H1 (cell line): ENCODE measurements around the gene PAK6. TPM values are rescaled to one million over a fixed set of nuclear protein-coding genes. Genes with fewer than 3 reads are reported as not detected.

Experiments
- CTCF ChIA-PET: fragments of 300-600 bp; sonication (Branson Sonifier 250); formaldehyde crosslinking; loops from one replicate; lab custom pipeline; 2021; ENCODE audit not compliant: partially characterized antibody; lab: Charles Lee
- POLR2A ChIA-PET: fragments of 300-600 bp; sonication (Branson Sonifier 250); formaldehyde crosslinking; loops from one replicate; lab custom pipeline; 2021; ENCODE audit warnings: inconsistent platforms; ENCODE audit not compliant: partially characterized antibody; lab: Charles Lee
- DNase-seq, 2 experiments: peaks; one replicate each; pipeline versions ENCODE4 v3.0.0 to v3.0.0-alpha.2; 2010 to 2022; ENCODE audit warnings: low spot score in 2 of 2, low read depth in 1 of 2, mixed read lengths in 1 of 2
- FAIRE-seq: peaks from 2 replicates; lab custom pipeline; 2011; peaks lifted over from hg19 to GRCh38; lab: Jason Lieb, UNC
- H2AFZ ChIP-seq: 2 replicates; pipeline ENCODE4 v1.8.1; 2012; ENCODE audit warnings: low read length, inconsistent platforms
- H2AK5ac ChIP-seq: 2 replicates; pipeline ENCODE4 v1.6.1; 2013; ENCODE audit warnings: low read depth, low read length
- H2BK120ac ChIP-seq: replicated peaks from 2 replicates; pipeline ENCODE3; 2013; ENCODE audit warnings: low read depth, low read length, inconsistent platforms
- H2BK12ac ChIP-seq: 2 replicates; pipeline ENCODE4 v1.6.1; 2013; ENCODE audit warnings: low read depth, low read length
- H2BK15ac ChIP-seq: 2 replicates; pipeline ENCODE4 v1.6.1; 2013; ENCODE audit warnings: low read length
- H2BK20ac ChIP-seq: 2 replicates; pipeline ENCODE4 v1.6.1; 2013; ENCODE audit warnings: low read length
- H2BK5ac ChIP-seq: 2 replicates; pipeline ENCODE4 v1.6.1; 2013; ENCODE audit warnings: low read depth, low read length
- H3K14ac ChIP-seq: 2 replicates; pipeline ENCODE4 v1.6.1; 2013; ENCODE audit warnings: inconsistent platforms; ENCODE audit not compliant: insufficient read length
- H3K18ac ChIP-seq: 2 replicates; pipeline ENCODE4 v1.6.1; 2013; ENCODE audit warnings: low read length; ENCODE audit errors: extremely low read depth
- H3K23ac ChIP-seq: 2 replicates; pipeline ENCODE4 v1.6.1; 2013; ENCODE audit warnings: inconsistent platforms; ENCODE audit not compliant: insufficient read length
- H3K23me2 ChIP-seq: 2 replicates; pipeline ENCODE4 v1.6.1; 2013; ENCODE audit warnings: low read depth, low read length
- H3K27ac ChIP-seq: 2 replicates; pipeline ENCODE4 v1.6.1; 2011; ENCODE audit warnings: low read depth, low read length, inconsistent platforms
- H3K27me3 ChIP-seq, 4 experiments: replicated peaks in 1 of 4; 1 replicate in 1 of 4; 2 replicates in 3 of 4; pipeline versions ENCODE4 v1.6.1 to v1.8.1; 2011 to 2013; ENCODE audit warnings: low read length in 3 of 4, mild to moderate bottlenecking in 3 of 4, inconsistent platforms in 2 of 4, mixed read lengths in 2 of 4, moderate library complexity in 1 of 4; ENCODE audit not compliant: control insufficient read depth in 3 of 4, insufficient read depth in 3 of 4; ENCODE audit errors: extremely low read depth in 1 of 4
- H3K36me3 ChIP-seq, 4 experiments: 2 replicates each; pipeline versions ENCODE4 v1.6.1 to v1.8.1; 2011 to 2013; ENCODE audit warnings: mild to moderate bottlenecking in 4 of 4, low read length in 3 of 4, moderate library complexity in 2 of 4, control low read depth in 1 of 4, inconsistent platforms in 1 of 4; ENCODE audit not compliant: insufficient read depth in 4 of 4, control insufficient read depth in 2 of 4
- H3K4ac ChIP-seq: replicated peaks from 2 replicates; pipeline ENCODE3; 2013; ENCODE audit warnings: low read length, low read depth, mixed read lengths, inconsistent platforms; ENCODE audit not compliant: insufficient read length
- H3K4me1 ChIP-seq, 4 experiments: replicated peaks in 1 of 4; 1 replicate in 1 of 4; 2 replicates in 3 of 4; pipeline versions ENCODE4 v1.6.1 to v1.8.1; 2011 to 2013; ENCODE audit warnings: low read length in 3 of 4, inconsistent platforms in 2 of 4, mixed read lengths in 1 of 4; ENCODE audit not compliant: insufficient read depth in 4 of 4, control insufficient read depth in 3 of 4
- H3K4me2 ChIP-seq, 2 experiments: 2 replicates each; pipeline versions ENCODE4 v1.6.1 to v1.8.1; 2011 to 2013; ENCODE audit warnings: low read depth in 2 of 2, low read length in 2 of 2, control low read depth in 1 of 2, inconsistent platforms in 1 of 2, mild to moderate bottlenecking in 1 of 2; ENCODE audit not compliant: insufficient read depth in 1 of 2
- H3K4me3 ChIP-seq, 4 experiments: fragments of 200-600, 300-600 bp in 1 of 4; sonication (generic), shearing (Covaris generic), sonication (Bioruptor Twin) in 1 of 4; 2 replicates each; pipeline versions ENCODE4 v1.5.1 to v1.8.1; 2011 to 2016; ENCODE audit warnings: low read length in 4 of 4, low read depth in 3 of 4, control low read depth in 2 of 4, inconsistent platforms in 2 of 4, mild to moderate bottlenecking in 2 of 4, mixed read lengths in 1 of 4, moderate library complexity in 1 of 4; ENCODE audit not compliant: insufficient read depth in 2 of 4; ENCODE audit errors: extremely low read depth in 1 of 4
- H3K56ac ChIP-seq: replicated peaks from 2 replicates; pipeline ENCODE3; 2013; ENCODE audit warnings: low read depth, mild to moderate bottlenecking, mixed read lengths, low read length, inconsistent platforms; ENCODE audit not compliant: insufficient read length
- H3K79me1 ChIP-seq: 2 replicates; pipeline ENCODE4 v1.6.1; 2013; ENCODE audit warnings: low read depth, low read length, control low read depth
- H3K79me2 ChIP-seq, 2 experiments: 2 replicates each; pipeline versions ENCODE4 v1.6.1 to v1.8.1; 2012 to 2013; ENCODE audit warnings: low read length in 2 of 2, mild to moderate bottlenecking in 2 of 2, inconsistent platforms in 1 of 2; ENCODE audit not compliant: insufficient read depth in 2 of 2, control insufficient read depth in 1 of 2
- H3K9ac ChIP-seq, 4 experiments: replicated peaks in 1 of 4; 1 replicate in 1 of 4; 2 replicates in 3 of 4; pipeline versions ENCODE4 v1.6.1 to v1.8.1; 2011 to 2013; ENCODE audit warnings: low read depth in 3 of 4, low read length in 3 of 4, control low read depth in 2 of 4, mild to moderate bottlenecking in 2 of 4, moderate library complexity in 2 of 4, inconsistent platforms in 1 of 4; ENCODE audit errors: extremely low read depth in 1 of 4
- H3K9me3 ChIP-seq, 2 experiments: 2 replicates each; pipeline versions ENCODE4 v1.6.1 to v1.8.1; 2012 to 2013; ENCODE audit warnings: mild to moderate bottlenecking in 2 of 2, moderate library complexity in 2 of 2, control low read depth in 1 of 2, inconsistent platforms in 1 of 2, low read depth in 1 of 2, low read length in 1 of 2, mixed read lengths in 1 of 2; ENCODE audit not compliant: insufficient read depth in 2 of 2
- H4K20me1 ChIP-seq, 2 experiments: replicated peaks in 1 of 2; 2 replicates each; pipeline versions ENCODE3 to v1.8.1; 2011 to 2013; ENCODE audit warnings: inconsistent platforms in 2 of 2, low read length in 2 of 2, mild to moderate bottlenecking in 1 of 2; ENCODE audit not compliant: insufficient read depth in 2 of 2, control insufficient read depth in 1 of 2
- H4K5ac ChIP-seq: 2 replicates; pipeline ENCODE4 v1.6.1; 2013; ENCODE audit warnings: low read length, low read depth, mixed read lengths, inconsistent platforms; ENCODE audit not compliant: insufficient read length
- H4K8ac ChIP-seq: 2 replicates; pipeline ENCODE4 v1.8.0; 2013; ENCODE audit warnings: mild to moderate bottlenecking, moderate library complexity, low read length, inconsistent platforms; ENCODE audit not compliant: insufficient read depth; ENCODE audit errors: extremely low read depth
- H4K91ac ChIP-seq: replicated peaks from 2 replicates; pipeline ENCODE3; 2013; ENCODE audit warnings: low read length, mixed read lengths, inconsistent platforms; ENCODE audit not compliant: insufficient read length
- CEBPB ChIP-seq: IDR thresholded peaks from 2 replicates; pipeline ENCODE4 v1.6.1; 2012; ENCODE audit warnings: low read depth, low read length
- E2F6 ChIP-seq: IDR thresholded peaks from 2 replicates; pipeline ENCODE4 v1.6.1; 2012; ENCODE audit warnings: inconsistent platforms
- EP300 ChIP-seq, 2 experiments: IDR thresholded peaks; 1 replicate in 1 of 2; 2 replicates in 1 of 2; pipeline ENCODE4 v1.6.1; 2011 to 2012; ENCODE audit warnings: low read depth in 2 of 2, low read length in 2 of 2, mild to moderate bottlenecking in 2 of 2, borderline replicate concordance in 1 of 2, inconsistent platforms in 1 of 2, moderate library complexity in 1 of 2
- POLR2AphosphoS5 ChIP-seq: IDR thresholded peaks from 2 replicates; pipeline ENCODE4 v1.6.1; 2011; ENCODE audit warnings: low read depth, low read length
- RFX5 ChIP-seq: IDR thresholded peaks from 2 replicates; pipeline ENCODE4 v1.6.1; 2011; ENCODE audit warnings: low read depth, low read length, improper control_type of control experiment, borderline replicate concordance
- SIRT6 ChIP-seq: IDR thresholded peaks from one replicate; pipeline ENCODE4 v1.7.1; 2012; ENCODE audit warnings: low read length, inconsistent platforms
- SUZ12 ChIP-seq: fragments of 200-600 bp; sonication (generic); IDR thresholded peaks from 2 replicates; pipeline ENCODE4 v1.6.1; 2012; ENCODE audit warnings: mild to moderate bottlenecking, inconsistent platforms, low read length, moderate library complexity, mixed read lengths
- TCF12 ChIP-seq: IDR thresholded peaks from 2 replicates; pipeline ENCODE4 v1.6.1; 2011; ENCODE audit warnings: low read depth, mild to moderate bottlenecking, low read length
- WGBS, 2 experiments: shearing (Covaris generic) in 1 of 2; methylation state at CpG; one replicate each; pipeline versions ENCODE4 v1.1.6 to v1.1.7; 2013 to 2015; ENCODE audit warnings: low lambda C conversion rate in 2 of 2, mixed read lengths in 2 of 2, inconsistent platforms in 1 of 2, low coverage in 1 of 2, missing lambda C conversion rate in 1 of 2; ENCODE audit not compliant: insufficient replicate concordance in 2 of 2, insufficient coverage in 1 of 2, insufficient read length in 1 of 2; ENCODE audit errors: extremely low coverage in 1 of 2, missing lambda C conversion rate in 1 of 2; 5-methylcytosine and 5-hydroxymethylcytosine counted together
- polyA plus RNA-seq, 7 experiments: library from polyadenylated mRNA; depleted of rRNA in 3 of 7; stranded (reverse) in 5 of 7; unstranded in 2 of 7; fragments of >200 nt in 5 of 7; fragments of 200-250 nt in 2 of 7; gene quantifications; 1 replicate in 5 of 7; 2 replicates in 1 of 7; 4 replicates in 1 of 7; pipeline versions ENCODE4 v1.2.1 to v1.2.3, GENCODE V29; 2011 to 2013; ENCODE audit warnings: missing spikeins in 2 of 7, mixed read lengths in 2 of 7
- total RNA-seq: library from RNA; stranded (reverse); fragmentation: NEBNext Ultra II Directional; extraction: Animal tissue kit (Norgen Biotek cat#: 25700); gene quantifications from 2 replicates; pipeline ENCODE4 v1.2.1, GENCODE V29; 2021

Gene PAK6
- total and polyA plus RNA-seq, 2 of the 8 experiments (the other 6 are each of a cell fraction or from before 2014, with no cell fraction given), result 6.9 to 9.4 TPM

GRCh38 chr15:40286794-40287193 lies 47.9 kb downstream of the PAK6 start:
- peak overlapping the region; percentile 19; the same call in 1 of the 2 replicates for H2BK12ac ChIP-seq
- H3K4me2 ChIP-seq, result no peak overlapping the region
- H3K4me3 ChIP-seq, result no peak overlapping the region
- no peak overlapping the region for H2AFZ ChIP-seq
- H2BK20ac ChIP-seq, result no peak overlapping the region
- WGBS, 2 experiments, result 87% methylated on average over 6 of the region's 7 CpGs; no CpG with 5 or more reads in 1 of the 2 experiments
- H3K9ac ChIP-seq, result peak overlapping the region in 1 of 4 experiments; percentile 14; a peak in 1 of 7 replicates
- H3K9me3 ChIP-seq, result no peaks in the 10 kb centered on the region
- H2BK15ac ChIP-seq, result no peak overlapping the region
- H3K36me3 ChIP-seq, result peaks cover 0 to 11% (median 0%) of the 10 kb centered on the region in 4 experiments; a peak in 1 of 8 replicates
- H3K79me1 ChIP-seq, result no peaks in the 10 kb centered on the region; the same call in 1 of the 2 replicates
- no peak overlapping the region for H4K91ac ChIP-seq
- H3K18ac ChIP-seq, result no peak overlapping the region; the same call in 1 of the 2 replicates
- CTCF ChIA-PET, result interaction anchor here (0.8 to 16.2 kb wide), 7 partner anchors 8 to 500 kb away, joined by 3 to 518 read pairs (median 59); partner anchors contain the start of genes CCDC9B, INAFM2 and PLCB2
- POLR2A ChIA-PET, result interaction anchor here (1.0 to 2.3 kb wide), 8 partner anchors 11 to 55 kb away, joined by 3 to 11 read pairs (median 6); partner anchors contain the start of gene PLCB2
- no peak overlapping the region for H3K56ac ChIP-seq
- H3K4ac ChIP-seq, result no peak overlapping the region
- DNase-seq, result no peak
- no peak for FAIRE-seq
- peaks cover 36 to 67% (median 52%) of the 10 kb centered on the region in 4 experiments for H3K27me3 ChIP-seq
- H3K23ac ChIP-seq, result no peak overlapping the region
- no peak overlapping the region for H2BK5ac ChIP-seq
- peaks cover 10 to 39% (median 27%) of the 10 kb centered on the region in 4 experiments for H3K4me1 ChIP-seq
- H3K14ac ChIP-seq, result no peak overlapping the region
- no peaks in the 10 kb centered on the region for H4K20me1 ChIP-seq
- H3K27ac ChIP-seq, result no peak overlapping the region
- H2BK120ac ChIP-seq, result no peak overlapping the region
- H3K79me2 ChIP-seq, result no peaks in the 10 kb centered on the region
- peak overlapping the region; percentile 6; the same call in 1 of the 2 replicates for H2AK5ac ChIP-seq
- H4K5ac ChIP-seq, result no peak overlapping the region
- no peak overlapping the region; the same call in 1 of the 2 replicates for H4K8ac ChIP-seq
- H3K23me2 ChIP-seq, result peaks cover 19% of the 10 kb centered on the region; the same call in 1 of the 2 replicates
- no peak for TF ChIP-seq POLR2AphosphoS5
- TF ChIP-seq EP300 (IDR thresholded peaks at IDR 0.05; ENCODE audit: borderline replicate concordance in 1 of 2, low read depth in 2 of 2, low read length in 2 of 2), result no peak
- no peak for TF ChIP-seq SIRT6
- TF ChIP-seq RFX5, result no peak
- TF ChIP-seq SUZ12, result no peak
- no peak for TF ChIP-seq TCF12
- TF ChIP-seq CEBPB, result no peak
- no peak for TF ChIP-seq E2F6
